Activated CD4-positive, alpha-beta T cell treated with anti-CD3 and anti-CD28 coated beads, Interleukin-2, amount 50 U/mL, for 1 hour (primary cell): ENCODE results near the gene PLCL2.
"Not testable (repeated sequence)": the region's sequence is repeated elsewhere in the genome, so short reads cannot be mapped to it uniquely, and the experiment has no call there.

Experiments
- DNase-seq: peaks from one replicate; pipeline ENCODE4 v3.0.0-alpha.2; 2020

PLCL2 gene

GRCh38 chr3:16923112-16923511 lies 38.4 kb downstream of the PLCL2 start:
- no peak for DNase-seq

GRCh38 chr3:16927485-16927884 lies 42.7 kb downstream of the PLCL2 start:
- DNase-seq = no peak

DNA sequence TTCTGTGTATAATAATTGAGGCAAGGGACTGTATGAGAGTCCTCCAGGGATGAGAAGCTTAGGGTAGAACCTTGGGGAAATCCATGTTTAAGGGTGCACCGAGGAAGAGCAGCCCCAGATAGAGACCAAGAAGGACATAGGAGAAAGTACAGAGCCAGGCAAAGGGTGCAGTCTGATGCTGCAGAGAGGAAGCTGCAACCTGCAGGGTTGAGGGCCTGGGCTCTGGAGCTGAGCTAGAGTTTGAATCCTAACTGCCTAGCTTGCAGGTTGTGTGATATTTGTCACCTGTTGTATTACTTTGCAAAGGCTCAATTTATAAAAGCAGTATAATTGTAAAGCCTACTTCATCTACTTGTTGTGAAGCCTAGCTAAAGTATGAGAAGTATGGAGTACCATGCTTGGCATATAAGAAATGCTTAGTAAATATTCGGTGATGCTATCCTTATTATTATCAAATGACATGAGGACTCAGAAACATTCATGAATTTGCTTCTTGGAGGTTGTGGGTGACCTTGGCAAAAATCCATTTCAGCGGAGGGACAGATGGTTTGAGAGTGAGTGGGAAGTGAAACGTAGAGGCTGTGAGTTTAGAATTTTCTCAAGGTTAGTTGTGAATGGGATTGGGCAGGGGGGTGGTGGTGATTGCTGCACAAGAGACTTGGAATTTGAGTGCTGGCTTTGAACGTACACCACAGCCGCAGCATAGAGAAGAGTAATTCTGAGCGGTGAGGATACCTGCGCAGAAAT lies 43.8 kb downstream of the PLCL2 start:
- DNase-seq = no peak

DNA sequence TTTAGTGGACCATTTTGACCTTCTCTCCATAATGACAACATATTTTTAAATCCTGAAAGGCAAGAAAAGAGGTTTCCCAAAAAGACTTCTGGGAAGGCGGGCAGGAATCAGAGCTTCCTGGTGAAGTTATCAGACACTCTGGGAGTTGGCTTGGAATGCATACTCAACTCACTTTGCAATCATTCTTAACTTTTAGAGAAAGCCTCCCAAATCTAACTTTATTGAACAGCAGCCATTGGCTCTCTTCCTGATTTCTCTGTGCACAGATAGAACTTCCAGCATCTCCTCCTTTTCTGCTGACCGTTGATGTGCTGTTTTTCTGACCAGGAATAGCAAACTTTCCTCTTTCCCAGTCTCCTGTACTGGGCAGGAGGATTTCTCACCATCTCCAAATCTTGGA lies 44.6 kb downstream of the PLCL2 start:
- no peak for DNase-seq

DNA sequence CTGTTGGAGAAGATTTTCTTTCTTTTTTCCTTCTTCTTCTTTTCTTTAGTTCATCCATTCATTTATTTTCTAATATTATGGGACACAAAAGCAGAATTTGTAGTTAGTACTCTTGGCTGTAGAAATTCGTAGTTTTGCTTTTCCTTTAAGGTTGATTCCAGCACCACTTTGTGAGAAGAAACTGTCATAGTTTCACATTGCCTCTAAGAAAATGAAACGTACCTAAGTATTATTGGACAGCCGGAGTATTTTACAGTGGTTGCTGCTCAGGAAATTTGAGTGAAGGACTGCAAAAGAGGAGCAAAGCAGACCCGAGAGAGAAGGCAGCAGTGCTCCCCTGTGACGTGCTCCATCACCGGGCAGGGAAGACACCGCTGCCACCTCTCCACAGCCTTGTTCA lies 48.1 kb downstream of the PLCL2 start:
- DNase-seq = no peak

GRCh38 chr3:16935781-16936180 lies 51.0 kb downstream of the PLCL2 start:
- DNase-seq = no peak

GRCh38 chr3:16936233-16936632 lies 51.5 kb downstream of the PLCL2 start:
- DNase-seq = no peak

DNA sequence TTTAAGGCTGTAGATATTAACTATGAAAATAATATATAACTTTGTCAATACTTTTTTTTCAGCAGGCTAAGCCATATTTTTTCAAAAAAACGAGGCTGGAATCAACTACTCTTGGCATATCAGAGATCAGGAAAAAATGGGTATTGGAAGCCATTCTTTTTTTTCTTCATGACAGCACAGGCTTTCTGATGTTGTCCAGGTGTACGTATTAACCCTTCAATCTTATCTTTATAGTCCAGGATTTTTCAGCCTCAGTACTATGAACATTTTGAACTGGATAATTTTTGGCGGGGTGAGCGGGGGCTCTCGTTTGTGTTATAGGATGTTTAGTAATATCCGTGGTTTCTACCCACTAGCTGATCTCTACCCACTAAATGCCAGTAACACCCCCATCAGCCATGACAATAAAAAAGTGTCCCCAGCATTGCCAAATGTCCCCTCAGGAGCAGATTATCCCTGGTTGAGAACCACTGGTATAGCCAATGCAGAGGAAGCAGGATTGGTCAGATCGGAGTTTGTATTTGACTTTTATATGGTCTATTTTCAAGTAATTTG lies 52.0 kb downstream of the PLCL2 start:
- DNase-seq = no peak

GRCh38 chr3:16937326-16937845 lies 52.6 kb downstream of the PLCL2 start:
- no peak for DNase-seq

- no peak for DNase-seq
These were observed 56.3 kb downstream of the PLCL2 start for GRCh38 chr3:16940769-16941700.

GRCh38 chr3:16942955-16943354 lies 58.2 kb downstream of the PLCL2 start:
- DNase-seq = no peak

DNA sequence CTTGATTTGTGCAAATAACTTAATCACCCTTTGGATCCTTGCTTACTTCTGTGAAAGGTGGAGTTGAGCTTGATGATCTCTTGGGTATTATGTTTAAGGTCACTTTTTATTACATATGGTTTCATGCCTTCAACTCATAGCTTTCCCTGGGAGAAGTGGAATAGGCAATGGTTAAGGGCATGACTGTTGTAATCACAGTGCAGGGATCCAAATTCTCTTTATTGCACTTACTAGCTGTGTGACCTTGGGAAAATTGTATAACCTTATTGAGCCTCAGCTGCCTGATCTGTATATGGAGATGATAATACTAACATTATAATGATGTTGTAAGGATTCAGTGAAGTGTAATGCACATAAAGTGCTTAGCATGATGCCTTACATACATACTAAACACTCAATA lies 59.1 kb downstream of the PLCL2 start:
- no peak for DNase-seq

DNA sequence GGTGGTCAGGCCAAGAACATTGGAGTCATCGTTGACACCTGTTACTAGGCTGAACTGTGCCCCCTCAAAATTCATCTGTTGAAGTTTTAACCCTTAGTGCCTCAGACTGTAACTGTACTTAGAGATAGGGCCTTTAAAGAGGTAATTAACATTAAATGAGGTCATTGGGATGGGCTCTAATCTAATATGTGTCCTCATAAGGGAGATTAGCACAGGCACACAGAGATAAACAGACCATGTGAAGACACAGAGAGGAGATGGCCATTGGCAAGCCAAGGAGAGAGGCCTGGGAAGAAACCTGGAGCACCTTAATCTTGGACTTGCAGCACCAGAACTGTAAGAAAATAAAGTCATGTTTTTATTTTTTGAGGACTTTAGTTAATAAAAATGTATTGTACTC lies 59.6 kb downstream of the PLCL2 start:
- DNase-seq = no peak

DNA sequence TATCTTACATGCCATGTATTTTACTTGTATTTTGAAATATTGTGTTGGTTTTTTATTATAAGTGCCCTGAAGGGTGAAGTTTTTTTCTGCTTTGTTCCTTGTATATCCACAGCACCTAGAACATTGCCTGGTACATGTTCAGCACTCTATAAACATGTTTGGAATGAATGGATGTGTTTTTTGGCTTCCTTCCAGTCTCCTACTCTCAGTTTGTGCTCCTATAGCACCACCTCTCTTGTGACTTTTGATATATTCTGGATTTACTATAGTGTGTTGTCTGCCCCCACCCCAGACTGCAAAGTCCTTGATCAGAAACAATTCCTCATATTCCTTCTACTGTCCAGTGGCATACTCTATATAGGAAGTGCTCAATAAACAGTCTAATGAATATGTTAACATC lies 60.6 kb downstream of the PLCL2 start:
- DNase-seq = no peak

DNA sequence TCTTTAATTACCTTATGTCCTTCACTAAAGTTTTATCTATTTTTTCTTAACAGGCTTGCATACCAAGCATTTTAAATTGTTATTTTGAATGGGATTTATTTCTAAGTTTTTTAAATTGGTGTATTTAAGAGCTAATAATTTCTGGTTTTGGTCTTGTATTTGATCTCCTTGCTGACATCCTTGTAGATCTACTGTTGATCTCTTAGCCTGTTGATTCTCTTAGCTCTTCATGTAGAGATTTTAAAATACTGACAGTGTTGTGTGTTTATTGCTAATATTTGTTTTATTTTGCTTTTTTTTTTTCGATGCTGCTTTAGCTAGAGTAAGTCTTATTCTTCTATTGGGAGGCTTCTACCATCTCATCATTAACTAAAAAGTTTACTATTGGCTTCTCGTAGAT lies 65.5 kb downstream of the PLCL2 start:
- DNase-seq = no peak

DNA sequence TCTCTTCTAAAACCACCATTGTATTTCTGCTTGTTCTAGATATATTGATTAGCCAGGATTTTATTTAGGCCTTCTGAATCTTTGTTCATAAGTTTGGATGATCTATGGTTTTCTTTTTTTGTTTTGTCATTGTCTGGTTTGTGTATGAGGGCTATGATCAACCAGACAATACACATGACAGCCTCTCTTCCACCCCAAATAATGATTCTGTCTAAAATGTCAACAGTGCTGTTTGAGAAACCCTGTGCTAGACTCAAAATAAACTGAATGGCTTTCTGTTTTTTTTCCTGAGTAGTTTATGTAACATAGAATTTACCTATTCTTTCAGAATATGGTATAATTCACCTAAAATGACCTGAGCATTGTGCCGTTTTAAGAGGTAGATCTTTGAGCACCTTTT lies 66.1 kb downstream of the PLCL2 start:
- no peak for DNase-seq

GRCh38 chr3:16957852-16958251 lies 73.1 kb downstream of the PLCL2 start:
- DNase-seq = not testable (repeated sequence)

- no peak for DNase-seq
These were observed 75.4 kb downstream of the PLCL2 start for GRCh38 chr3:16960125-16960524.

DNA sequence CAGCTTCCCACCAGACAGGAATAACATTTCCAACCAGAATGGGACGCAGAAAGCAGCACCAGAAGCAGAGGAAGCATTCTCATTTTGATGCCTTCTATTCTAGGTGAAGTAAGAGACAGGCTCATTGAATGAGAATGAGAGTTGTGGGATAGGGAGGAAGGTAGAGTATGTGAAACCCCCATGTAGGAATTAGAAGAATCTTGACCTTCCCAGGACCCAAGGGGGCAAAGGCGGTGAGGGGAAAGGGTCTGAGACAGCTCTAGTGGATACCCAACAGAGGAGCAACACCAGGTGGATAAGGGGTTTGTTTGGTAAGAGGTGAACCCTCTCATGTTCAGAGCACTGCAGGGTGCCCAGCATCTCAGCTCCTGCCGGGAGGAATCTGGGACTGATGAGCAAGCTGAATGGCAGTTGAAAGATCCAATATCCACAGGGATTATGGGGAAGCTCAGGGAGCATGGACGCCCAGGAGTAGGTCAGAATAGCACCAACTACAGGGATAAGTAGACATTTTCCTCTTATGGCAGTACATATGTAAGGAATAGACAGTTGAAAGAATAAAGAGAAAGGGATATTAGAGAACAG lies 77.0 kb downstream of the PLCL2 start:
- DNase-seq = no peak

- no peak for DNase-seq
These were observed 90.3 kb downstream of the PLCL2 start for GRCh38 chr3:16975083-16975482.

DNA sequence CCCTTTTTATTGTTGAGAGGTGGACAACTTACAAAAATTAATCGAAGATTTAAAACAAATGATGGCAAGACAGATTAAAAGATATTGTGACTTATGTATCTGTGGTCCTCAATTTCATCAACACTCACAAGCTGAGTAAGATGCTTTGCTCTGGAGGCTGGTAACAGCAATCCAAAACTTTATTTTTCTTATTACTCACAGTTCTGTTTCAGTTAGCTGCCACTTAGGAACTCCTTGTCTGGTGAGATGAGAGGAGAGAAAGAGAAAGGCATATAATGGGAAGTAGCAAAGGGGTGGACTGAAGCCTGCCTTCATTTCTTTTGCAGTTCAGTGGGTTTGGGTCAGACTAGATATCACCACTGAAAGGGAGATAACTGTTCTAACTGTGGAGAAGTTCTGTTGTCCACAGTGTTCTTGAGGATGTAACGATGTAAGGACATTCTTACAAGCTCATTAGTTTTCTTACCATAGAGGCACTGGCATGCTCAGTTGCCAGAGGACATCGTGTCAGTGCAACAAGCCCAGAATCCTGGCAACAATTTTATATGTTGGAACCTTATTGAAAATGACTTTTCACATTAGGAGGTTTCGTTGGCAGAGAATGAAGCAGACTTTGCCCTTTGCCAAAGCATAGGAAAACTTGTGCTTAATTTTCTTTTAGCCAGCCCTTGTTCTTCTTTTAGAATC lies 93.6 kb downstream of the PLCL2 start:
- DNase-seq = no peak

GRCh38 chr3:16978921-16979271 lies 94.1 kb downstream of the PLCL2 start:
- DNase-seq = no peak
